ENCODE measurements around the gene SNTG2. TPM values are rescaled to one million over a fixed set of nuclear protein-coding genes. Genes with fewer than 3 reads are reported as not detected.

Gene SNTG2
- total and polyA plus RNA-seq, 10 of the 15 experiments (the other 5 are each of a cell fraction or from before 2014, with no cell fraction given): not detected

DNA sequence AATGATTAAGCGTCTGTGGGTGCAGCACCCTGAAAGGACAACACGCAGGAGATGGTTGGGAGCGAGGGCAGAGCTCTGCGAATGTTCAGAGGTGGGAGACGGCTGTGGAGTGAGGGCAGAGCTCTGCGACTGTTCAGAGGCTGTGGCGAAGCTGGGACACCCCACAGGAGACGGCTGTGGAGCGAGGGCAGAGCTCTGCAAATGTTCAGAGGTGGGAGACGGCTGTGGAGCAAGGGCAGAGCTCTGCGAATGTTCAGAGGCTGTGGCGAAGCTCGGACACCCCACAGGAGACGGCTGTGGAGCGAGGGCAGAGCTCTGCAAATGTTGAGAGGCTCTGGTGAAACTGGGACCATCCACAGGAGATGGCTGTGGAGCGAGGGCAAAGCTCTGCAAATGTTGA is 40.0 kb upstream of the SNTG2 start (continued):
- TF ChIP-seq, protein P1, sequence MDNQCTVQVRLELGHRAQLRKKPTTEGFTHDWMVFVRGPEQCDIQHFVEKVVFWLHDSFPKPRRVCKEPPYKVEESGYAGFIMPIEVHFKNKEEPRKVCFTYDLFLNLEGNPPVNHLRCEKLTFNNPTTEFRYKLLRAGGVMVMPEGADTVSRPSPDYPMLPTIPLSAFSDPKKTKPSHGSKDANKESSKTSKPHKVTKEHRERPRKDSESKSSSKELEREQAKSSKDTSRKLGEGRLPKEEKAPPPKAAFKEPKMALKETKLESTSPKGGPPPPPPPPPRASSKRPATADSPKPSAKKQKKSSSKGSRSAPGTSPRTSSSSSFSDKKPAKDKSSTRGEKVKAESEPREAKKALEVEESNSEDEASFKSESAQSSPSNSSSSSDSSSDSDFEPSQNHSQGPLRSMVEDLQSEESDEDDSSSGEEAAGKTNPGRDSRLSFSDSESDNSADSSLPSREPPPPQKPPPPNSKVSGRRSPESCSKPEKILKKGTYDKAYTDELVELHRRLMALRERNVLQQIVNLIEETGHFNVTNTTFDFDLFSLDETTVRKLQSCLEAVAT (IDR thresholded peaks at IDR 0.05): no peak
- TF ChIP-seq ETV6 (conservative IDR thresholded peaks at IDR 0.05 in 1 of 2, IDR thresholded peaks at IDR 0.05 in 1 of 2; ENCODE audit: borderline replicate concordance in 1 of 2, low read depth in 1 of 2) (no peak), MYC (IDR thresholded peaks at IDR 0.05; ENCODE audit: insufficient read depth, insufficient read length, insufficient replicate concordance, low read length, severe bottlenecking) (no peak), EZH2 (IDR thresholded peaks at IDR 0.05; ENCODE audit: borderline replicate concordance, control insufficient read depth, low read depth, low read length) (no peak)
- TF ChIP-seq, protein P2, sequence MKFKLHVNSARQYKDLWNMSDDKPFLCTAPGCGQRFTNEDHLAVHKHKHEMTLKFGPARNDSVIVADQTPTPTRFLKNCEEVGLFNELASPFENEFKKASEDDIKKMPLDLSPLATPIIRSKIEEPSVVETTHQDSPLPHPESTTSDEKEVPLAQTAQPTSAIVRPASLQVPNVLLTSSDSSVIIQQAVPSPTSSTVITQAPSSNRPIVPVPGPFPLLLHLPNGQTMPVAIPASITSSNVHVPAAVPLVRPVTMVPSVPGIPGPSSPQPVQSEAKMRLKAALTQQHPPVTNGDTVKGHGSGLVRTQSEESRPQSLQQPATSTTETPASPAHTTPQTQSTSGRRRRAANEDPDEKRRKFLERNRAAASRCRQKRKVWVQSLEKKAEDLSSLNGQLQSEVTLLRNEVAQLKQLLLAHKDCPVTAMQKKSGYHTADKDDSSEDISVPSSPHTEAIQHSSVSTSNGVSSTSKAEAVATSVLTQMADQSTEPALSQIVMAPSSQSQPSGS (IDR thresholded peaks at IDR 0.05; ENCODE audit: low read length): no peak
- TF ChIP-seq, protein P3, sequence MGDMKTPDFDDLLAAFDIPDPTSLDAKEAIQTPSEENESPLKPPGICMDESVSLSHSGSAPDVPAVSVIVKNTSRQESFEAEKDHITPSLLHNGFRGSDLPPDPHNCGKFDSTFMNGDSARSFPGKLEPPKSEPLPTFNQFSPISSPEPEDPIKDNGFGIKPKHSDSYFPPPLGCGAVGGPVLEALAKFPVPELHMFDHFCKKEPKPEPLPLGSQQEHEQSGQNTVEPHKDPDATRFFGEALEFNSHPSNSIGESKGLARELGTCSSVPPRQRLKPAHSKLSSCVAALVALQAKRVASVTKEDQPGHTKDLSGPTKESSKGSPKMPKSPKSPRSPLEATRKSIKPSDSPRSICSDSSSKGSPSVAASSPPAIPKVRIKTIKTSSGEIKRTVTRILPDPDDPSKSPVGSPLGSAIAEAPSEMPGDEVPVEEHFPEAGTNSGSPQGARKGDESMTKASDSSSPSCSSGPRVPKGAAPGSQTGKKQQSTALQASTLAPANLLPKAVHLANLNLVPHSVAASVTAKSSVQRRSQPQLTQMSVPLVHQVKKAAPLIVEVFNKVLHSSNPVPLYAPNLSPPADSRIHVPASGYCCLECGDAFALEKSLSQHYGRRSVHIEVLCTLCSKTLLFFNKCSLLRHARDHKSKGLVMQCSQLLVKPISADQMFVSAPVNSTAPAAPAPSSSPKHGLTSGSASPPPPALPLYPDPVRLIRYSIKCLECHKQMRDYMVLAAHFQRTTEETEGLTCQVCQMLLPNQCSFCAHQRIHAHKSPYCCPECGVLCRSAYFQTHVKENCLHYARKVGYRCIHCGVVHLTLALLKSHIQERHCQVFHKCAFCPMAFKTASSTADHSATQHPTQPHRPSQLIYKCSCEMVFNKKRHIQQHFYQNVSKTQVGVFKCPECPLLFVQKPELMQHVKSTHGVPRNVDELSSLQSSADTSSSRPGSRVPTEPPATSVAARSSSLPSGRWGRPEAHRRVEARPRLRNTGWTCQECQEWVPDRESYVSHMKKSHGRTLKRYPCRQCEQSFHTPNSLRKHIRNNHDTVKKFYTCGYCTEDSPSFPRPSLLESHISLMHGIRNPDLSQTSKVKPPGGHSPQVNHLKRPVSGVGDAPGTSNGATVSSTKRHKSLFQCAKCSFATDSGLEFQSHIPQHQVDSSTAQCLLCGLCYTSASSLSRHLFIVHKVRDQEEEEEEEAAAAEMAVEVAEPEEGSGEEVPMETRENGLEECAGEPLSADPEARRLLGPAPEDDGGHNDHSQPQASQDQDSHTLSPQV (IDR thresholded peaks at IDR 0.05): no peak
